Activated T-cell treated with anti-CD3 and anti-CD28 coated beads, Interleukin-2, amount 50 U/mL, for 1 hour (primary cell): ENCODE results near the gene TUBA3E.
"Not testable (repeated sequence)": the region's sequence is repeated elsewhere in the genome, so short reads cannot be mapped to it uniquely, and the experiment has no call there.

Source experiments
- DNase-seq: peaks from one replicate; pipeline ENCODE4 v3.0.0-alpha.2; 2020

The TUBA3E gene

GRCh38 chr2:130142396-130143265, 55.6 kb downstream of the TUBA3E start:
- not testable (repeated sequence) for DNase-seq
